ENCODE results near the gene SERTAD3.

DNA sequence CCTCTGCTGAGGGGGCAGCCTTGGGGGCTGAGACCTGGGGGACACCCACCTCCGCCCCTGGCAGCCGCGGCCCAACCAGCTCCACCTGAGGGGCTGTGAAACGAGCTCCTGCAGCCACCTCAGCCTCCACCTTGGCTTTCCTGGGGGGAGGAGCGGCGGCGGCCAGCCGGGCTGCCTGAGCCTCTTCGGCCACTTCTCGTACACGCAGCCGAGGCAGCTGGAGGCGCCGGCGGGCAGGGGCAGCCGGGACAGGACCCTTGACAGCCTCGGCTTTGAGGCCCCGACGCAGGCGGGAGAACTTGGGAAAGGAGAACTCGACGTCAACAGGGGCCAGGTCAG, 46.6 kb downstream of the SERTAD3 start:
- TF ChIP-seq EZH2 (IDR thresholded peaks at IDR 0.05), result no peak
- TF ChIP-seq POLR2AphosphoS5 (IDR thresholded peaks at IDR 0.05; ENCODE audit: borderline replicate concordance, low read depth, low read length), result no peak
- no peak for TF ChIP-seq FOXP2 (optimal IDR thresholded peaks at IDR 0.05; ENCODE audit: control extremely low read depth, extremely low read length, insufficient read depth)

Measured in SK-N-MC (cell line).